ENCODE results near the gene WNT7B. TPM values are rescaled to one million over a fixed set of nuclear protein-coding genes. Genes with fewer than 3 reads are reported as not detected.

Gene WNT7B
- total and polyA plus RNA-seq, 3 donors from 2014 or later: 0.65 to 1.9 (median 1.3) TPM

DNA sequence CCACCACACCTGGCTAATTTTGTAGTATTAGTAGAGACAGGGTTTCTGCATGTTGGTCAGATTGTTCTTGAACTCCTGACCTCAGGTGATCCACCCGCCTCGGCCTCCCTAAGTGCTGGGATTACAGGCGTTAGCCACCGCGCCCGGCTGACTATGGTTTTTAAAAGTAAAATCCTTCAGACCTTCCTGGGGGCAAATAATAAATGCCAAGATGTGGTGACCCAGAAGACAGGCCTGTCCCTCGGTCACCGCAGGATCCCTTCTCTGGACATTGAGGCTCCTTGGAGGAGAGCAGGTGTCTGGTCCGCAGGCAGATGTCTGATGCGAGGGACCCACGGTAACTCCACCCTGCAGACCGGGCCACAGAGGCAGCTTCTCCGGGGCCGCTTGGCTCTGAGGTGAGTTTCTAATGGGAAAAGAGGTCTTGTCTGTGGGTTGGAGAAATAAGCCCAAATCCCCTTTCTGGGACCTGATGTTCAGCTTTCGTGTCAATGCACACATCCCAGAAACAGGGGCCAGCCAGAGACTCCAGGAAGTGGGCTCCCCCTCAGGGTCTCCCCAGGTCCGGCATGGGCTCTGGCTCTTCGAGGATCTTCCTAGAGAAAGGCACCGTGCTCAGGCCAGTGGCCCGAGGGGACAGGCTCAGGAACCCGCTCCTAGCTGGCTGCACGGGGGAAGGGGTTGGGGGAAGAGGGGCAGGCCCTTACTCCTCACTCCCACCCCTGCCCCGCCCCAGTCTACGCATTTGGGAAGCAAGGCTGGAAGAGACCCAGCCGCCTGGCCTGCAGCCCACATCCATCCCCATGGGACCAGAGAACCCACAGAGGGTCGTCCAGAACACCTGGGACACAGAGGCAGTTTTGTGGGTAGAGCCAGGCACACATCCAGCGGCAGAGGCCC is 100.6 kb downstream of the WNT7B start:
- no peak overlapping the region for H3K4me3 ChIP-seq
- 93 to 95% methylated on average over 20 to 25 of the region's 26 CpGs for WGBS, 2 donors
- peaks cover 8% of the 10 kb centered on the region for H3K4me1 ChIP-seq
- no peaks in the 10 kb centered on the region for H3K9me3 ChIP-seq
- intact Hi-C loops (cut with DNase I; ENCODE audit: low total_unique reads): no loop called here
- no peaks in the 10 kb centered on the region for H3K36me3 ChIP-seq (ENCODE audit: low read depth, missing control alignments)
- no peak for TF ChIP-seq POLR2A (IDR thresholded peaks at IDR 0.05)
- TF ChIP-seq, protein P1, sequence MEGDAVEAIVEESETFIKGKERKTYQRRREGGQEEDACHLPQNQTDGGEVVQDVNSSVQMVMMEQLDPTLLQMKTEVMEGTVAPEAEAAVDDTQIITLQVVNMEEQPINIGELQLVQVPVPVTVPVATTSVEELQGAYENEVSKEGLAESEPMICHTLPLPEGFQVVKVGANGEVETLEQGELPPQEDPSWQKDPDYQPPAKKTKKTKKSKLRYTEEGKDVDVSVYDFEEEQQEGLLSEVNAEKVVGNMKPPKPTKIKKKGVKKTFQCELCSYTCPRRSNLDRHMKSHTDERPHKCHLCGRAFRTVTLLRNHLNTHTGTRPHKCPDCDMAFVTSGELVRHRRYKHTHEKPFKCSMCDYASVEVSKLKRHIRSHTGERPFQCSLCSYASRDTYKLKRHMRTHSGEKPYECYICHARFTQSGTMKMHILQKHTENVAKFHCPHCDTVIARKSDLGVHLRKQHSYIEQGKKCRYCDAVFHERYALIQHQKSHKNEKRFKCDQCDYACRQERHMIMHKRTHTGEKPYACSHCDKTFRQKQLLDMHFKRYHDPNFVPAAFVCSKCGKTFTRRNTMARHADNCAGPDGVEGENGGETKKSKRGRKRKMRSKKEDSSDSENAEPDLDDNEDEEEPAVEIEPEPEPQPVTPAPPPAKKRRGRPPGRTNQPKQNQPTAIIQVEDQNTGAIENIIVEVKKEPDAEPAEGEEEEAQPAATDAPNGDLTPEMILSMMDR (IDR thresholded peaks at IDR 0.05): no peak
- H3K27me3 ChIP-seq: no peaks in the 10 kb centered on the region
- DNase-seq: peak; percentile 11
- no peak overlapping the region for H3K27ac ChIP-seq

GRCh38 chr22:45872659-45873263 is 104.2 kb downstream of the WNT7B start:
- Histone ChIP-seq H3K4me3 (no peak overlapping the region), H3K9me3 (no peaks in the 10 kb centered on the region), H3K4me1 (no peaks in the 10 kb centered on the region), H3K36me3 (ENCODE audit: low read depth, missing control alignments) (no peaks in the 10 kb centered on the region), H3K27me3 (no peaks in the 10 kb centered on the region), H3K27ac (no peak overlapping the region)
- no peak for DNase-seq
- intact Hi-C loops (cut with DNase I; ENCODE audit: low total_unique reads): no loop called here
- WGBS, 2 donors: 93 to 96% methylated on average over 3 of the region's 3 CpGs
- no peak for TF ChIP-seq POLR2A (IDR thresholded peaks at IDR 0.05)
- TF ChIP-seq, protein P1 (IDR thresholded peaks at IDR 0.05): no peak

- DNase-seq: no peak
- intact Hi-C loops (cut with DNase I; ENCODE audit: low total_unique reads): no loop called here
- Histone ChIP-seq H3K4me3 (no peak overlapping the region), H3K9me3 (no peaks in the 10 kb centered on the region), H3K27me3 (no peaks in the 10 kb centered on the region), H3K27ac (no peak overlapping the region), H3K36me3 (ENCODE audit: low read depth, missing control alignments) (no peaks in the 10 kb centered on the region), H3K4me1 (peaks cover 10% of the 10 kb centered on the region)
- 96 to 99% methylated on average over 6 of the region's 6 CpGs for WGBS, 2 donors
- no peak for TF ChIP-seq POLR2A (IDR thresholded peaks at IDR 0.05)
- TF ChIP-seq, protein P1 (IDR thresholded peaks at IDR 0.05): no peak
Observed at GRCh38 chr22:45871721-45872120, 105.2 kb downstream of the WNT7B start.

Other genes with a start within 250 kb of the WNT7B start
- gene PPARA, start 173.4 kb upstream of the WNT7B start, total RNA-seq: 10 to 100 TPM; 18.1 to 19.9 TPM
- gene PPARA, start 173.4 kb upstream of the WNT7B start, polyA plus RNA-seq (ENCODE audit: insufficient read depth, low read depth, low replicate concordance): 4.8 TPM

Measured in testis (tissue), 3 donors.